BJ (cell line): Measurements from ENCODE around the gene CAPN2. TPM values are rescaled to one million over a fixed set of nuclear protein-coding genes. Genes with fewer than 3 reads are reported as not detected.

Experiments
- CTCF ChIA-PET: fragments of 350-600 bp; formaldehyde crosslinking; extraction: SDS; loops from one replicate; lab custom pipeline; 2021; ENCODE audit warnings: antibody characterized with exemption, inconsistent platforms; lab: Yijun Ruan, JAX
- POLR2A ChIA-PET: fragments of 300-600 bp; sonication (Branson Sonifier 250); formaldehyde crosslinking; extraction: SDS; loops from one replicate; lab custom pipeline; 2021; ENCODE audit warnings: antibody characterized with exemption; lab: Charles Lee
- DNase-seq: peaks from one replicate; pipeline ENCODE4 v3.0.0-alpha.2; 2011; ENCODE audit warnings: low read depth
- H3K27me3 ChIP-seq: 2 replicates; pipeline ENCODE4 v1.6.0; 2011; ENCODE audit warnings: low read length; ENCODE audit not compliant: control insufficient read depth, insufficient read depth
- H3K36me3 ChIP-seq: 2 replicates; pipeline ENCODE4 v1.5.1; 2011; ENCODE audit warnings: low read length; ENCODE audit not compliant: control insufficient read depth, insufficient read depth
- H3K4me3 ChIP-seq: 2 replicates; pipeline ENCODE4 v1.5.1; 2011; ENCODE audit warnings: low read depth, mild to moderate bottlenecking, control low read depth, low read length
- CTCF ChIP-seq: IDR thresholded peaks from 2 replicates; pipeline ENCODE4 v1.5.1; 2011; ENCODE audit warnings: low read depth, mild to moderate bottlenecking, control low read depth, inconsistent platforms, low read length, moderate library complexity; ENCODE audit not compliant: insufficient read depth
- polyA plus RNA-seq: library from polyadenylated mRNA; depleted of rRNA; stranded (reverse); fragments of >200 nt; gene quantifications from 2 replicates; pipeline ENCODE4 v1.2.3, GENCODE V29; 2011

The CAPN2 gene
- polyA plus RNA-seq, 1 experiment = 222 TPM

- no peaks in the 10 kb centered on the region for H3K27me3 ChIP-seq
- H3K36me3 ChIP-seq = peaks cover 25% of the 10 kb centered on the region
- no peak for TF ChIP-seq CTCF
- POLR2A ChIA-PET = interaction anchor here (0.7 kb wide), 1 partner anchor 1597 kb away, joined by 3 read pairs; no protein-coding TSS in a partner anchor
- H3K4me3 ChIP-seq = no peak overlapping the region
- DNase-seq = no peak
- CTCF ChIA-PET = interaction anchor here (1.0 to 1.6 kb wide), 3 partner anchors 25 to 67 kb away, joined by 3 to 6 read pairs (median 4); no protein-coding TSS in a partner anchor
These were observed 61.9 kb downstream of the CAPN2 start for GRCh38 chr1:223774134-223774814.

GRCh38 chr1:223775054-223775453, 62.7 kb downstream of the CAPN2 start:
- CTCF ChIA-PET = interaction anchor here (1.0 to 1.6 kb wide), 3 partner anchors 26 to 69 kb away, joined by 3 to 6 read pairs (median 4); no protein-coding TSS in a partner anchor
- peaks cover 19% of the 10 kb centered on the region for H3K36me3 ChIP-seq
- TF ChIP-seq CTCF = no peak
- no peaks in the 10 kb centered on the region for H3K27me3 ChIP-seq
- POLR2A ChIA-PET = interaction anchor here (0.7 kb wide), 1 partner anchor 1598 kb away, joined by 3 read pairs; no protein-coding TSS in a partner anchor
- peak; percentile 26 for DNase-seq
- H3K4me3 ChIP-seq = no peak overlapping the region

- CTCF ChIA-PET = interaction anchor here (1.0 to 1.6 kb wide), 3 partner anchors 63 to 70 kb away, joined by 3 to 4 read pairs (median 4); partner anchors contain the start of gene CAPN2
- H3K27me3 ChIP-seq = no peaks in the 10 kb centered on the region
- POLR2A ChIA-PET = no interaction called here
- no peak for DNase-seq
- no peak overlapping the region for H3K4me3 ChIP-seq
- TF ChIP-seq CTCF = no peak
- H3K36me3 ChIP-seq = peaks cover 19% of the 10 kb centered on the region
These were observed 63.4 kb downstream of the CAPN2 start for GRCh38 chr1:223775711-223776074.

GRCh38 chr1:223776075-223776814, 63.9 kb downstream of the CAPN2 start:
- ChIA-PET CTCF (interaction anchor here (1.1 kb wide), 1 partner anchor 64 kb away, joined by 4 read pairs; the partner anchor contains the start of gene CAPN2), POLR2A (no interaction called here)
- peak; percentile 35 for DNase-seq
- Histone ChIP-seq H3K36me3 (peaks cover 15% of the 10 kb centered on the region), H3K4me3 (no peak overlapping the region), H3K27me3 (no peaks in the 10 kb centered on the region)
- no peak for TF ChIP-seq CTCF
